Fibroblast of peridontal ligament (primary cell): Measurements from ENCODE around the gene TXNDC15.

ENCODE experiments used
- DNase-seq: peaks from one replicate; pipeline ENCODE4 v3.0.0-alpha.2; 2010; ENCODE audit errors: extremely low read depth

TXNDC15 gene

GRCh38 chr5:134920848-134921575 is 46.8 kb downstream of the TXNDC15 start:
- no peak for DNase-seq

- DNase-seq = no peak
These were observed 58.3 kb downstream of the TXNDC15 start for GRCh38 chr5:134932508-134932907.

DNA sequence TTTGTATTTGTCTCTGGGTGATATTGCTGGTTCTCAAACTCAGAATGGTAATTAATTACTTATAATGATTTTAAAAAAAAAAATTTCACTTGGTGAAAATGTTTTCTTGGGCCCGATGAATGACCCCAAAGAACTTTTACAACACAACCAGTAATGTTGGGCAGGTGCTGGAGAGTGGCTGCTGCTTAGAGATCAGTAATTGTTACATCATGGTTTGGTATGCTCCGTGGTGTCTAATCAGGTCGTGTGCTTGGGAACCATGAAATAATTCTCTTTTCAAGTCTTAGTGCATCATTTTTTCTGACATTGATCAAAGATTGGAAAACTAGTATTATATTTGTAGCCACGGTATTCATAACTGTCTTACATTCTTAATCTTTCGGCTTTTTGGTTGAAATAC is 60.0 kb downstream of the TXNDC15 start:
- no peak for DNase-seq

DNA sequence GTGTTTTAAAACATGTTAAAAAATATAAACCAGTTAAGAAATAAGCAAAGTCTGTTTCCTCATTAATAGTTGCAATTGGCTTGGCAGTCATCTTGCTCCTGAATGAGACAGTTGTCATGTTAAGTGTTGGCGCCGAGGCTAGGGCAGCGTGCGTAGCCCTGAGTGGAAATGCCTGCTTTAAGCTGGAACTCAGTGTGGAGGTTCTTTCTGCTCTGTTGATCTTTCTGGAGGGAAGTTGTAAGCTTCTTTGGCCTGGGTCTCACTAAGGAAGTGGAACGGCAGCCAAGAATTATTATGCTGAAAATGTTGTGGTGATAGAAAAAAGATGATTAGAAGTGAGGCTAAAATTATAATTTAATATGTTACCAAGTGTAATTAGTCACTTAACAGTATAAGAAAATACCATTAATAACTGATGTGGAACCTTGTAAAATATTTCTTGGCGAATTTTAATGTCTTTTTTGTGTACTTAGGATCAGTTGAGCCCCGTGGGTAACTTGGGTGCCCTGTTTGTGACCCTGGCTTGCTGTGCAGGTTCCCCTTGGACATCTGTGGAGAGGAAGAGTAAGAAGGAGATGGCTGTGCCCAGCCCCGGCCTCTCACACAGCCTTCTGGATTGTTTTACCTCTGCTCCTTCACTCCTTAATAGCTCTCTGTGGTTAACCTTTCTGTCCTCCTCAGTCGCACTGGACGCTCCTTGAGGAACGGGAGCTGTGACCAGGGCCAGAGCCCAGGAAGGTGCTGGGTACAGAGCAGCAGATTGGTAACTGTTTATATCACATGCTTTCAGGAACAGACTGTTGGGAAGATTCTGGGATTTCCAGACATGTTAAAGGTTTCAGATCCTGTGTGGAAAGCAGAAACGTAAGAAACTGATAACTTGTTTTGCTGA is 61.8 kb downstream of the TXNDC15 start:
- DNase-seq = no peak

- no peak for DNase-seq
These were observed 63.4 kb downstream of the TXNDC15 start for GRCh38 chr5:134937526-134937925.

GRCh38 chr5:134938030-134938429 is 63.9 kb downstream of the TXNDC15 start:
- DNase-seq = no peak

- no peak for DNase-seq
These were observed 65.3 kb downstream of the TXNDC15 start for GRCh38 chr5:134939500-134939899.

- DNase-seq = no peak
These were observed 69.4 kb downstream of the TXNDC15 start for GRCh38 chr5:134943547-134943946.

- peak; percentile 40 for DNase-seq
These were observed 70.5 kb downstream of the TXNDC15 start for GRCh38 chr5:134944630-134945029.

DNA sequence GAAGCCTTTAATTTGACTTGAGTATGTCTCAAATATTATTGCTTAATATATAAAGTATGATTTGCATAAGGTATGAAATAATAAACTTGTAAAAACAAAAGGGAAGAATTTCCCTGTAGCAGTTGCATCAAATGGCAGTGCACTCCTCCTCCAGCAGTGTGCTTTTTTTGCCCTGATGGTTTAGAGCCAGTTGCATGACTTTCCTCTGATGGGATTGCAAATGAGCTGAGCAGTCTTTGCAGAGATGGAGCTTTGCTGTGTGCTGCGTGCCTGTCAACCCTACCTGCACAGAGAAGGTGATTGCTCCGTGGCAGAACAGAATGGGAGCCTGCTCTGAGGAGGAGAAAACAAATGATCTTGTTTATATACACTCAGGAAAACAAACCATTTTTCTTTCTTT is 70.9 kb downstream of the TXNDC15 start:
- peak; percentile 30 for DNase-seq

- peak; percentile 9 for DNase-seq
These were observed 74.7 kb downstream of the TXNDC15 start for GRCh38 chr5:134948911-134949310.

DNA sequence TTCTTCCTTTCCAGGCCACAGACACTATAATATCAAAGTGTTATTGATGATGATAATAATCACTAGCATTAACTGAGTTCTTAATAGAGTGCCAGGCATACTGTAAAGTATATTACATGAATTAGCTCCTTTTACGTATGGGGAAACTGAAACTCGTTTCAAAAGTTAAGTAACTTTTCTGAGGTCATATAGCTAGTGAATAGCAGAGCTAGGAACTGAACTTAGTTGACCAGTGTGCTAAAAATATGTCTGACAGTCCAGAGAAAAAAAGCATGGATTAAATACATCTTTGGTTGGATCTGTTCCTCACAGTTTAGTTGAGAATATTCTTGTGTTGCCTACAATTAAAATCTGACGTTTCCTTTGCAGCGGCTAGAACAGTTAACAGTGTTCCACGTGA is 75.1 kb downstream of the TXNDC15 start:
- DNase-seq = no peak
